PC-9 (cell line): ENCODE results near the gene SOCS1.

Source experiments
- CTCF ChIP-seq: fragments of 200-600 bp; sonication (generic); conservative IDR thresholded peaks from 2 replicates; pipeline ENCODE4 v1.6.1; 2017; ENCODE audit warnings: mixed run types, antibody characterized with exemption, mild to moderate bottlenecking, moderate library complexity
- EZH2 ChIP-seq: fragments of 200-600 bp; sonication (generic); IDR thresholded peaks from 2 replicates; pipeline ENCODE4 v1.8.0; 2017; ENCODE audit warnings: antibody characterized with exemption, low read depth

- TF ChIP-seq EZH2 = no peak
- TF ChIP-seq CTCF = no peak
Measured at GRCh38 chr16:11236461-11237254, 19.3 kb downstream of the SOCS1 start.
